A549 treated with DMSO at 1 μM for 4 hours (cell line): ENCODE results near the gene FAM90A26. TPM values are rescaled to one million over a fixed set of nuclear protein-coding genes. Genes with fewer than 3 reads are reported as not detected.

Source experiments
- total RNA-seq: library from RNA; stranded (reverse); fragments of 200-300 nt; extraction: Qiagen RNA extraction; gene quantifications from 5 replicates; pipeline ENCODE4 v1.2.3, GENCODE V29; 2022; ENCODE audit warnings: low read depth

The FAM90A26 gene
- total RNA-seq: not detected in 5 replicates

GRCh38 chr4:9169791-9170459, at the start of gene FAM90A26:
FAM90A26 (plus strand) TSS chr4:9170409; CDS start chr4:9173173, 2,764 bp downstream.

DNA sequence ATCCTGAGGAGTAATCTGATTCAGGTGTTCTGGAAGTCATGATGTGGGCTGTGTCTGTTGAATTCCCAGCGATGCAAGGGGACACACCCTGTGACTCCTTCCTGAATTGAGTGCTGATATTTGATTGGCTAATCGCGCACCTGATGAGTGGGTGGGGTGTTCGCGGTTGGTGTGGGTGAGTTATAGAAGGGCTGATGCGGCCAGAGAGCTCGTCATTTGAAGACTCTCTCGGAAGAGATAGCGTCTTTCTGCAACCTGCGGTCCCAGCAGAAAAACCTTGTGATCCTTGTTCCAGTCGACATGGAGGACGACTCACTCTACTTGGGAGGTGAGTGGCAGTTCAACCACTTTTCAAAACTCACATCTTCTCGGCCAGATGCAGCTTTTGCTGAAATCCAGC, 40.1 kb downstream of the FAM90A26 start, which contains the start of gene USP17L10:
Gene USP17L10, plus strand, starts transcription at position 301 of the 400 bp plus-strand sequence. Its CDS starts 0 bp downstream, at position 301.

GRCh38 chr4:9215105-9215504, 44.9 kb downstream of the FAM90A26 start, which contains the start of gene USP17L11:
USP17L11 (plus strand) TSS chr4:9215405; CDS start chr4:9215405, 0 bp downstream.

GRCh38 chr4:9219852-9220251, 49.6 kb downstream of the FAM90A26 start, which contains the start of gene USP17L12:
USP17L12 (plus strand) TSS chr4:9220152; CDS start chr4:9220152, 0 bp downstream.

GRCh38 chr4:9224596-9224995, 54.4 kb downstream of the FAM90A26 start, which contains the start of gene USP17L13:
USP17L13 (plus strand) TSS chr4:9224896; CDS start chr4:9224896, 0 bp downstream.

Other genes starting within 250 kb of the FAM90A26 start
- not detected in 5 replicates for gene USP17L10, start 40.2 kb downstream of the FAM90A26 start, total RNA-seq
- not detected in 5 replicates for gene USP17L11, start 45.0 kb downstream of the FAM90A26 start, total RNA-seq
- not detected in 5 replicates for gene USP17L12, start 49.7 kb downstream of the FAM90A26 start, total RNA-seq
- gene USP17L13, start 54.5 kb downstream of the FAM90A26 start, total RNA-seq: not detected in 5 replicates
- gene USP17L15, start 64.0 kb downstream of the FAM90A26 start, total RNA-seq: not detected in 5 replicates
- not detected in 5 replicates for gene USP17L17, start 73.5 kb downstream of the FAM90A26 start, total RNA-seq
- not detected in 5 replicates for gene USP17L18, start 78.2 kb downstream of the FAM90A26 start, total RNA-seq
- not detected in 5 replicates for gene USP17L19, start 83.0 kb downstream of the FAM90A26 start, total RNA-seq
- not detected in 5 replicates for gene USP17L20, start 87.7 kb downstream of the FAM90A26 start, total RNA-seq
- gene USP17L21, start 92.5 kb downstream of the FAM90A26 start, total RNA-seq: not detected in 5 replicates
- not detected in 5 replicates for gene USP17L22, start 97.2 kb downstream of the FAM90A26 start, total RNA-seq
- not detected in 5 replicates for gene USP17L24, start 154.8 kb downstream of the FAM90A26 start, total RNA-seq
- not detected in 5 replicates for gene USP17L25, start 159.5 kb downstream of the FAM90A26 start, total RNA-seq
- not detected in 5 replicates for gene USP17L26, start 164.2 kb downstream of the FAM90A26 start, total RNA-seq
- gene USP17L5, start 169.0 kb downstream of the FAM90A26 start, total RNA-seq: not detected in 5 replicates
- gene USP17L27, start 173.7 kb downstream of the FAM90A26 start, total RNA-seq: not detected in 5 replicates
- not detected in 5 replicates for gene USP17L28, start 178.5 kb downstream of the FAM90A26 start, total RNA-seq
- not detected in 5 replicates for gene USP17L29, start 183.2 kb downstream of the FAM90A26 start, total RNA-seq
- not detected in 5 replicates for gene USP17L30, start 192.7 kb downstream of the FAM90A26 start, total RNA-seq